Measurements from ENCODE around the gene EP400.

GRCh38 chr12:132036063-132036683, 86.4 kb downstream of the EP400 start:
- TF ChIP-seq CTCF (optimal IDR thresholded peaks at IDR 0.05 in 1 of 3, IDR thresholded peaks at IDR 0.05 in 1 of 3, conservative IDR thresholded peaks at IDR 0.05 in 1 of 3; ENCODE audit: extremely low read depth in 1 of 3, insufficient read depth in 2 of 3, low read length in 3 of 3) (no peak), EZH2 (IDR thresholded peaks at IDR 0.05; ENCODE audit: low read length) (no peak)
